ENCODE data around the gene LNPEP.

Gene LNPEP

GRCh38 chr5:96935559-96936430 is at the start of gene LNPEP:
Gene LNPEP, plus strand, starts transcription at chr5:96936080. Its CDS starts 76 bp downstream, at chr5:96936156.
- POLR2A ChIA-PET = interaction anchor here (0.6 to 1.0 kb wide), 3 partner anchors 42 to 128 kb away, joined by 3 to 5 read pairs (median 3); partner anchors contain the start of gene ERAP1

GRCh38 chr5:96893342-96893741 is 42.5 kb upstream of the LNPEP start:
- no peak for TF ChIP-seq CTCF (IDR thresholded peaks at IDR 0.05; ENCODE audit: insufficient read depth, low read length, missing control alignments)
- peak; percentile 63 for DNase-seq (ENCODE audit: low read depth, low spot score)
- CTCF ChIA-PET = interaction anchor here (1.0 to 1.6 kb wide), 2 partner anchors 24 to 268 kb away, joined by 4 to 8 read pairs; no protein-coding TSS in a partner anchor
- POLR2A ChIA-PET = interaction anchor here (1.0 kb wide), 1 partner anchor 43 kb away, joined by 3 read pairs; the partner anchor contains the start of gene LNPEP
- no peak overlapping the region for H3K4me3 ChIP-seq (ENCODE audit: low read depth, low read length)

More at GRCh38 chr5:96935559-96936430, at the start of gene LNPEP:
- CTCF ChIA-PET = interaction anchor here (0.6 to 1.4 kb wide), 3 partner anchors 13 to 226 kb away, joined by 3 to 5 read pairs (median 3); no protein-coding TSS in a partner anchor
- peak; percentile 84 for DNase-seq (ENCODE audit: low read depth, low spot score)
- peak within 1 kb of the TSS; percentile 80 for H3K4me3 ChIP-seq (ENCODE audit: low read depth, low read length)
- TF ChIP-seq CTCF (IDR thresholded peaks at IDR 0.05; ENCODE audit: insufficient read depth, low read length, missing control alignments) = peak; percentile 3

GRCh38 chr5:96896276-96896675 is 39.6 kb upstream of the LNPEP start:
- no peak overlapping the region for H3K4me3 ChIP-seq (ENCODE audit: low read depth, low read length)
- no peak for DNase-seq (ENCODE audit: low read depth, low spot score)

GRCh38 chr5:96896806-96897205 is 39.1 kb upstream of the LNPEP start:
- no peak for DNase-seq (ENCODE audit: low read depth, low spot score)
- H3K4me3 ChIP-seq (ENCODE audit: low read depth, low read length) = no peak overlapping the region
- TF ChIP-seq CTCF (IDR thresholded peaks at IDR 0.05; ENCODE audit: insufficient read depth, low read length, missing control alignments) = no peak
- CTCF ChIA-PET = interaction anchor here (0.8 to 1.0 kb wide), 2 partner anchors 25 to 265 kb away, joined by 3 to 4 read pairs; no protein-coding TSS in a partner anchor
- POLR2A ChIA-PET = no interaction called here

More at GRCh38 chr5:96896276-96896675, 39.6 kb upstream of the LNPEP start:
- ChIA-PET CTCF (interaction anchor here (0.8 to 1.0 kb wide), 3 partner anchors 13 to 265 kb away, joined by 3 to 4 read pairs (median 3); no protein-coding TSS in a partner anchor), POLR2A (no interaction called here)
- TF ChIP-seq CTCF (IDR thresholded peaks at IDR 0.05; ENCODE audit: insufficient read depth, low read length, missing control alignments) = no peak

- TF ChIP-seq CTCF (IDR thresholded peaks at IDR 0.05; ENCODE audit: insufficient read depth, low read length, missing control alignments) = no peak
- no peak overlapping the region for H3K4me3 ChIP-seq (ENCODE audit: low read depth, low read length)
- ChIA-PET POLR2A (no interaction called here), CTCF (interaction anchor here (0.6 kb wide), 1 partner anchor 288 kb away, joined by 3 read pairs; no protein-coding TSS in a partner anchor)
- DNase-seq (ENCODE audit: low read depth, low spot score) = no peak
Observed at GRCh38 chr5:96901384-96901783, 34.5 kb upstream of the LNPEP start.

- H3K4me3 ChIP-seq (ENCODE audit: low read depth, low read length) = no peak overlapping the region
- POLR2A ChIA-PET = no interaction called here
- CTCF ChIA-PET = no interaction called here
- TF ChIP-seq CTCF (IDR thresholded peaks at IDR 0.05; ENCODE audit: insufficient read depth, low read length, missing control alignments) = no peak
- no peak for DNase-seq (ENCODE audit: low read depth, low spot score)
Observed at GRCh38 chr5:96901841-96902240, 34.0 kb upstream of the LNPEP start.
